ENCODE results near the gene DNAH14. TPM values are rescaled to one million over a fixed set of nuclear protein-coding genes. Genes with fewer than 3 reads are reported as not detected.

The DNAH14 gene
- total and polyA plus RNA-seq, 2 experiments from 2014 or later = 14.7 to 46.1 TPM

DNA sequence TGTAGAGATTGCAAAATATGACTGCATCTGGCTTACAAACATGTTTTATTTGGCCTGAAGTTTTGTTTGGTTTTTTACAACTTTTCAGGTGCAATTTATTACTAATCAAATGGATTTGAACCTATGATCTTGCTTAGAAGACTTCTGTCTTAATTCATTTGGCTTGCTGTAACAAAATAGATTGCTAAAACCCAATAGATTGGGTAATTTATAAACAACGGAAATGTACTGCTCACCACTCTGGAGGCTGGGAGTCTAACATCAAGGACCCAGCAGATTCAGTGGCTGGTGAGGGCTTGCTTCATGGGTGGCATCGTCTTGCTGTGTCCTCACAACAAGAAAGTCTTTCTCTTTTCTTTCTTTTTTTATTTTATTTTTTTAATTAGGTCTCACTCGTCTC is 425.4 kb downstream of the DNAH14 start:
- TF ChIP-seq, protein P1, sequence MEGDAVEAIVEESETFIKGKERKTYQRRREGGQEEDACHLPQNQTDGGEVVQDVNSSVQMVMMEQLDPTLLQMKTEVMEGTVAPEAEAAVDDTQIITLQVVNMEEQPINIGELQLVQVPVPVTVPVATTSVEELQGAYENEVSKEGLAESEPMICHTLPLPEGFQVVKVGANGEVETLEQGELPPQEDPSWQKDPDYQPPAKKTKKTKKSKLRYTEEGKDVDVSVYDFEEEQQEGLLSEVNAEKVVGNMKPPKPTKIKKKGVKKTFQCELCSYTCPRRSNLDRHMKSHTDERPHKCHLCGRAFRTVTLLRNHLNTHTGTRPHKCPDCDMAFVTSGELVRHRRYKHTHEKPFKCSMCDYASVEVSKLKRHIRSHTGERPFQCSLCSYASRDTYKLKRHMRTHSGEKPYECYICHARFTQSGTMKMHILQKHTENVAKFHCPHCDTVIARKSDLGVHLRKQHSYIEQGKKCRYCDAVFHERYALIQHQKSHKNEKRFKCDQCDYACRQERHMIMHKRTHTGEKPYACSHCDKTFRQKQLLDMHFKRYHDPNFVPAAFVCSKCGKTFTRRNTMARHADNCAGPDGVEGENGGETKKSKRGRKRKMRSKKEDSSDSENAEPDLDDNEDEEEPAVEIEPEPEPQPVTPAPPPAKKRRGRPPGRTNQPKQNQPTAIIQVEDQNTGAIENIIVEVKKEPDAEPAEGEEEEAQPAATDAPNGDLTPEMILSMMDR (IDR thresholded peaks at IDR 0.05; ENCODE audit: poor library complexity) = no peak
- no peak for TF ChIP-seq EZH2phosphoT487 (IDR thresholded peaks at IDR 0.05; ENCODE audit: low read depth, severe bottlenecking, unreplicated experiment)
- no peak for TF ChIP-seq EZH2 (IDR thresholded peaks at IDR 0.05; ENCODE audit: borderline replicate concordance)
- Histone ChIP-seq H3K9me3 (ENCODE audit: low read depth) (no peaks in the 10 kb centered on the region), H3K27me3 (no peaks in the 10 kb centered on the region), H2AFZ (no peak overlapping the region), H3K27ac (no peak overlapping the region), H3K4me1 (ENCODE audit: insufficient read depth) (no peaks in the 10 kb centered on the region), H3K36me3 (replicated peaks; ENCODE audit: insufficient read depth, low read depth) (no peaks in the 10 kb centered on the region), H3K79me2 (no peaks in the 10 kb centered on the region), H3K9me2 (replicated peaks; ENCODE audit: insufficient read depth) (no peaks in the 10 kb centered on the region), H3K4me2 (no peak overlapping the region), H3K4me3 (no peak overlapping the region), H4K20me1 (ENCODE audit: insufficient read depth, poor library complexity, severe bottlenecking) (no peaks in the 10 kb centered on the region)
- DNase-seq (ENCODE audit: low spot score) = no peak
- 90% methylated on average over 3 of the region's 3 CpGs for WGBS (ENCODE audit: low lambda C conversion rate, missing lambda C conversion rate)

DNA sequence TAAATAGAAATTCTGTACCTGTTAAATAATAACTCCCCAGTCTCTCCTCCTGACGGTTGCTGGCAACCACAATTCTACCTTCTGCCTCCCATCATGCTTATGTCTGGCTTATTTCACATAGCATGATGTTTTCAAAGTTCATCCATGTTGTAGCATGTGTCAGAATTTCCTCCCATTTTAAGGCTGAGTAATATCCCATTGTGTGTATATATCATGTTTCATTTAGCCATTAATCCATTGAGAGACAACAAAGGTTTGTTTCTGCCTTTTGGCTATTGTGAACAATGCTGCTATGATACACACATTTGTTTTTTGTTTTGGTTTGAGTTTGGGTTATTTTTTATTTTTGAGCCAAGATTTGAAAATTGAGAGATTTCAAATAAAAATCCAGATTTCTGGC is 426.4 kb downstream of the DNAH14 start:
- no peak overlapping the region for H3K4me3 ChIP-seq
- no peaks in the 10 kb centered on the region for H3K27me3 ChIP-seq
- H3K36me3 ChIP-seq (replicated peaks; ENCODE audit: insufficient read depth, low read depth) = no peaks in the 10 kb centered on the region
- H2AFZ ChIP-seq = no peak overlapping the region
- no peaks in the 10 kb centered on the region for H3K79me2 ChIP-seq
- no peaks in the 10 kb centered on the region for H3K4me1 ChIP-seq (ENCODE audit: insufficient read depth)
- WGBS (ENCODE audit: low lambda C conversion rate, missing lambda C conversion rate) = 74% methylated on average over 1 of the region's 1 CpG
- no peaks in the 10 kb centered on the region for H4K20me1 ChIP-seq (ENCODE audit: insufficient read depth, poor library complexity, severe bottlenecking)
- H3K4me2 ChIP-seq = no peak overlapping the region
- no peaks in the 10 kb centered on the region for H3K9me3 ChIP-seq (ENCODE audit: low read depth)
- TF ChIP-seq, protein P1 (IDR thresholded peaks at IDR 0.05; ENCODE audit: poor library complexity) = no peak
- TF ChIP-seq EZH2phosphoT487 (IDR thresholded peaks at IDR 0.05; ENCODE audit: low read depth, severe bottlenecking, unreplicated experiment) (no peak), EZH2 (IDR thresholded peaks at IDR 0.05; ENCODE audit: borderline replicate concordance) (no peak)
- H3K9me2 ChIP-seq (replicated peaks; ENCODE audit: insufficient read depth) = no peaks in the 10 kb centered on the region
- no peak for DNase-seq (ENCODE audit: low spot score)
- H3K27ac ChIP-seq = no peak overlapping the region

DNA sequence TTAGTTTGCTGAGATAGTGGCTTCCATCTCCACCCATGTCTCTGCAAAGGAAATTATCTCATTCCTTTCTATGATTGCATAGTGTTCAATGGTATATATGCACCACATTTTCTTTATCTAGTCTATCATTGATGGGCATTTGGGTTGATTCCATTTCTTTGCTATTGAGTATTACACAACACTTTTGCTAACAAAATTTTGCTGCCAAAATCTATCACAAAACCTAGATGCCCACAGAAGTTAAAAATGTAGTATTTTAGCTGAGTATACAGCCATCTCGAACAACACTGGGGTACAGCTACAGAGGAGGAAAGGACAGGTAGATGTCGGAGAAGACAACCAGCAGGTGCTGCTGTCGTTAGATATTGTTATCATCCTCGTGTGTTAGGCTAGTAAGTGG is 430.6 kb downstream of the DNAH14 start:
- DNase-seq (ENCODE audit: low spot score) = no peak
- Histone ChIP-seq H3K36me3 (replicated peaks; ENCODE audit: insufficient read depth, low read depth) (no peaks in the 10 kb centered on the region), H3K9me3 (ENCODE audit: low read depth) (no peaks in the 10 kb centered on the region), H3K27ac (no peak overlapping the region), H3K4me2 (no peak overlapping the region), H3K4me1 (ENCODE audit: insufficient read depth) (no peaks in the 10 kb centered on the region), H3K79me2 (no peaks in the 10 kb centered on the region), H3K4me3 (no peak overlapping the region), H3K9me2 (replicated peaks; ENCODE audit: insufficient read depth) (no peaks in the 10 kb centered on the region), H3K27me3 (no peaks in the 10 kb centered on the region), H4K20me1 (ENCODE audit: insufficient read depth, poor library complexity, severe bottlenecking) (no peaks in the 10 kb centered on the region), H2AFZ (no peak overlapping the region)
- TF ChIP-seq, protein P1 (IDR thresholded peaks at IDR 0.05; ENCODE audit: poor library complexity) = no peak
- no peak for TF ChIP-seq EZH2phosphoT487 (IDR thresholded peaks at IDR 0.05; ENCODE audit: low read depth, severe bottlenecking, unreplicated experiment)
- no peak for TF ChIP-seq EZH2 (IDR thresholded peaks at IDR 0.05; ENCODE audit: borderline replicate concordance)
- WGBS (ENCODE audit: low lambda C conversion rate, missing lambda C conversion rate) = 90% methylated on average over 4 of the region's 4 CpGs

DNA sequence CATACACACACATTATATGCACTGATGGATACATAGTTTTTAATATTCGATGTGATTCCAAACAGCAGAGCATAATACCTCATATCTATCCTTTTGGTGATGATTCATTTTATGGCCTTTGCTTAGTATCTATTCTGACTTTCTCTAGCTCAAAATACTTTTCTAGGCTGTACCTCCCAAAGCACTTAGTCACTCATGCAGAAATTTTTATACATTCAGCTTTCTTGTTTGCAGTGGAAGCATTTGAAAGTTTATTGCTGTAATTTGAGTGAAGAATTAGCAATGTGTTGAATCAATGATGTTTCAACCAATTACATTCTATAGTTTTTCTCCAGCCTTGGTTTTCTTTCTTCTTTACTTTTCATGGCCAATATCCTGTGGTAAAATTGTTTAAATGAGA is 431.7 kb downstream of the DNAH14 start:
- 100% methylated on average over 1 of the region's 1 CpG for WGBS (ENCODE audit: low lambda C conversion rate, missing lambda C conversion rate)
- H3K4me2 ChIP-seq = no peak overlapping the region
- TF ChIP-seq EZH2phosphoT487 (IDR thresholded peaks at IDR 0.05; ENCODE audit: low read depth, severe bottlenecking, unreplicated experiment) (no peak), EZH2 (IDR thresholded peaks at IDR 0.05; ENCODE audit: borderline replicate concordance) (no peak)
- TF ChIP-seq, protein P1 (IDR thresholded peaks at IDR 0.05; ENCODE audit: poor library complexity) = no peak
- peaks cover 1% of the 10 kb centered on the region for H3K4me1 ChIP-seq (ENCODE audit: insufficient read depth)
- H3K27me3 ChIP-seq = no peaks in the 10 kb centered on the region
- H3K36me3 ChIP-seq (replicated peaks; ENCODE audit: insufficient read depth, low read depth) = no peaks in the 10 kb centered on the region
- no peak overlapping the region for H3K27ac ChIP-seq
- no peaks in the 10 kb centered on the region for H3K9me3 ChIP-seq (ENCODE audit: low read depth)
- DNase-seq (ENCODE audit: low spot score) = no peak
- no peaks in the 10 kb centered on the region for H3K79me2 ChIP-seq
- no peaks in the 10 kb centered on the region for H4K20me1 ChIP-seq (ENCODE audit: insufficient read depth, poor library complexity, severe bottlenecking)
- H3K9me2 ChIP-seq (replicated peaks; ENCODE audit: insufficient read depth) = no peaks in the 10 kb centered on the region
- no peak overlapping the region for H3K4me3 ChIP-seq
- no peak overlapping the region for H2AFZ ChIP-seq
